T-helper 1 cell treated with Interleukin-12 subunit alpha and Interleukin-12 subunit beta and Interleukin-4 antibody, amounts not matched to agents 30 ng/mL and 1 ng/mL, for 36 hours (primary cell): ENCODE data around the gene SEL1L2. TPM values are rescaled to one million over a fixed set of nuclear protein-coding genes. Genes with fewer than 3 reads are reported as not detected.

Experiments used
- intact Hi-C: fragments of 100-400 bp; cut with micrococcal nuclease; formaldehyde crosslinking; loops from one replicate; pipeline ENCODE4 v1.15.1; 2024
- total RNA-seq: library from RNA; stranded (reverse); gene quantifications from 2 replicates; pipeline ENCODE4 v1.2.3, GENCODE V29; 2022

SEL1L2 gene
- total RNA-seq, 1 donor from 2014 or later: not detected

DNA sequence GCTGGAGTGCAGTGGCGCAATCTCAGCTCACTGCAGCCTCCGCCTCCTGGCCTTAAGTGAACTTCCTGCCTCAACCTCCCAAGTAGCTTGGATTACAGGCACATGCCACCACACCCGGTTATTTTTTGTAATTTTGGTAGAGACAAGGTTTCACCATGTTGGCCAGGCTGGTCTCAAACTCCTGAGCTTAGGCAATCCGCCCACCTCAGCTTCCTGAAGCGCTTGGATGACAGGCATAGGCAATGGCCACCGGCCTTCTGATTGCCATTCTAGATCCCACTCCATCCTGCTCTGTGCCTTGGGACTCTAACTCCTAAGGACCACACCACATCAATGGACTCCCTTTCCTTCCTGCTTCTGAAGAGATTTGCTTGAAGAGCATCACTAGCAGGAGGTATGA lies 60.6 kb downstream of the SEL1L2 start:
- intact Hi-C loops: no loop called here

DNA sequence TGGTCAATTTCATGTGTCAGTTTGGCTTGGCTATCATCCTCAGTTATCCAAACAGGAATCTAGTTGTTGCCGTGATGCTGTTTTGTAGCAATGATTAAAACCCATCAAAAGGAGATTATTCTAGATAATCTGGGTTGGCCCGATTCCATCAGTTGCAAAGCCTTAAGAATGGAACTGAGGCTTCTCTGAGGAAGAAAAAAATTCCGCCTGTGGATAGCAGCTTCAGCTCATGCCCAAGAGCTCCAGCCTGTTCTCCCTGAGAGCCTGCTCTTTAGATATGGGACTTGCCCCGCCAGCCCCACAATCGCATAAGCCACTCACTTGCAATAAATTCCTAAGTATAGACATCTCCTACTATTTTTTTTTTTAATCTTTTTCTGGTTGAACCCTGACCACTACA lies 61.5 kb downstream of the SEL1L2 start:
- intact Hi-C loops: no loop called here

DNA sequence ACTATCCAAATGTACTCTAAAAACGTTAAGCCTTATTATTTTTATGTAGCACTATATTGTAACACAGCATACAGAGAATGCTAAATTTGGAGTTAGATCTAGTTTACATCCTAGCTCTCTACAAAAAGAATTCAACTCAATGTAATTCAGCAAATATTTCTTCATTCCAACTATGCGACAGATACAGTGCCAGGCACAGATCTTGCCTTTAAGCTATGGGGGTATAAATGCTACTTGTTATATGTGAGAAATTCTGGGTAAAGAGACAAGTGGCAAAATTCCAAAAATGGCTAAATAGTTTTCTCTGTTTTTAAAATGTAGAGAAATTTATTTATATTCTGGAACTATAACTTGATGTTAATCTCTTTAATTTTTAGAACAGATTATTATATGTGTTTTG lies 63.2 kb downstream of the SEL1L2 start:
- intact Hi-C loops: no loop called here

DNA sequence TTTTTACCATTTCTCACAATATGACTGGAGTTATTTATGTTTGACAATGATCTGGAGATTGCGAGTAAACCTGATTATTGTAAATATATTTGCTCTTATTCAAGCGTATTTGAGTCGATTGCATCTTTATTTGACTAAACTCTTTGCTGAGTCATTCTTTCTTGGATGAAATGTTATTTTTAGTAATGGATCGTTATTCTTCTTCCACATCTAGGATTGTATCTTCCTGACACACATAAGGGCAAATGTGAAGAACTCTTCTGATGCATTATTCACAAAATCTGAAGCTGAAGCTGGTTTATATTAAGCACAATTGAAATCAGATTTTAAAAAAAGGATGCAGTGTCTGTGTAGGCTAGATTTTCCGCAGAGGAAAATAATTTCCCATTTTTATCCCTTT lies 68.2 kb downstream of the SEL1L2 start:
- intact Hi-C loops: no loop called here

DNA sequence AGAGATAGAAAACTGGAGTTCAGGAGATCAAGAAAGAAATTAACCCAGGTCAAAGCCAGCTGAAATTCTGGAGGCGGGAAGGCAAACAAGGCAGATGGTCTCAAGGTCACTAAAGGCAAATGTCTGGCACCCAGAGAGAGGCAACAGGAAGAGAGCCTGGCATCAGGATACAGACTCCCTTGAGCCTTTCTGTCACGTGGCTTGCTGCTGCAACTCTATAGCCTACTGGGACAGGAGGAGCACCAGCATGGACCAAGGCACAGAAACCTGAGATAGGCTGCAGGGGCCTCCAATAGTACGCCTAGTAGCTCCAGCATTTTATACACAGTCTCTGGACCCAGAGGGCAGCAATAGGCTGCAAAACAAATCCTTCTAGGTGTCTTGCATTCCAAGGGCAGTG lies 75.1 kb downstream of the SEL1L2 start:
- intact Hi-C loops: no loop called here

DNA sequence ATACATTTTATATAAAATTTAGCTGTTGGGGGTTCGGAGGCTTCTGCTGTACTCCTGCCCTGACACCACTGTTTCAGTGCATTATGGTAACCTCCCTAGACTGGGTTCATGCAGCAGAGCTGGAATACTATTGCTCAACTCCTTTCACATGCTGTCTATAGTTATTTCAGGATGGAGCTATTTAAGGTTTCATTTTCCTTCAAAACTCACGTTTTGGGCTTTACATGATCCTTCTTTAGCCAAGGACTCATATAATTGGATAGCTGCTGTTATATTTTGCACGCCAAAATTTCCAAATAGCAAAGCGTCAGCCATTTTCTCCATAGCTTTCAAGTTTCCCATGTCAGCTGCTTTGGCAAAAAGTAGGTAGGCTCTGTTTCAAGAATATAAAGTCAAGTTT lies 76.8 kb downstream of the SEL1L2 start:
- intact Hi-C loops: no loop called here

DNA sequence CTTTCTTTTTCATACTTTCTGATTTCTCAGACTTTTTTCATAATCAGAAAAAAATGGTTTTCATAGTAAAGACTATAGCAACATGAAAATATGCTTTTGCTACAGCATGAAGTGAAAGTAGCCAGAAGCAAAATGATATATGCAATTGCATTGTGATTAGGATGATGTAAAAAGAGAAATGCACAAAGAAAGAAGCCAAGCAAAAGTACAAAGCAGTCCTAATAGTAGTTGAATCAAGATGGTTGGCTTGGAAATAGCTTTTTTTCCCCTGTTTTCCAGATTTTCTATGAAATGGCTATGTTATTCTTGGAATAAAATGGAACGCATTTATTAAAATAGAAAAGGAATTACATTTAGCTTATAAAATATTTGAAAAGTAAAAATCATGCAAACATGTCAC lies 77.3 kb downstream of the SEL1L2 start:
- intact Hi-C loops: no loop called here

DNA sequence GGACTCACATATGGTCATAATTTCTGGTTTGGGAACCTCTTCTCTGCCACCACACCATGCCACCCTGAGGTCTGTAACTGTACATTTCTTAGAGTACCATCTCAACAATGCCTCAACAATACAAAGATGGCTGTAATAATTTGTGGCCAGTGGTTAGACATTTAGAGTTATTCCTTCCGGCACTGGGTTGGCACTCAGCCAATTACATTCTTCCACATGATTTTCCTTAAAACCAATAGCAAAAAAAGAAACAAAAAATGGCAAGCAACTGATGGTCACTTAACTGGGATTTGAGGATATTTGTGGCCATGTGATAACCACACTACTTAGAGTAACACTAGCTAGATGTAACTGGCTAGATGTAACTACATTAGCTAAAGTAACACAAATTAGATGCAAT lies 79.9 kb downstream of the SEL1L2 start:
- intact Hi-C loops: no loop called here

DNA sequence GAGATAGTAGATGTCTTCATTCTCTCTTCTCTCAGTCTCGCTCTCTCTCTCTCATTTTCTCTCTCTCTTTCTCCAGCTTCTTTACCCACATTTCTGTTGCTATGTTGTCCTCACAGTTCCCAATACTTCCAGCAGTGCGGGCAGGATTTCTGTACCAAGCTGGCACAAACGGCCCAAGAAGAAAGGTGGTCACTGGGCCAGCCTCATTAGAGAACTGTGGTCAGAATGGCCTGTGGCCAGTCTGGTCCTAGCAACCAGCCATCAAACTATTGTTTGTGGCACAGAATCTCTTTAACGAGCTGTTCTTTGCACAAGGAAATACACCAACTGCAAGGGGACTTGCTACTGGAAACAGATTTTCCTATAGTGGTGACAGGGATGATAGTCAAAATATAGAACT lies 81.3 kb downstream of the SEL1L2 start:
- intact Hi-C loops: no loop called here

DNA sequence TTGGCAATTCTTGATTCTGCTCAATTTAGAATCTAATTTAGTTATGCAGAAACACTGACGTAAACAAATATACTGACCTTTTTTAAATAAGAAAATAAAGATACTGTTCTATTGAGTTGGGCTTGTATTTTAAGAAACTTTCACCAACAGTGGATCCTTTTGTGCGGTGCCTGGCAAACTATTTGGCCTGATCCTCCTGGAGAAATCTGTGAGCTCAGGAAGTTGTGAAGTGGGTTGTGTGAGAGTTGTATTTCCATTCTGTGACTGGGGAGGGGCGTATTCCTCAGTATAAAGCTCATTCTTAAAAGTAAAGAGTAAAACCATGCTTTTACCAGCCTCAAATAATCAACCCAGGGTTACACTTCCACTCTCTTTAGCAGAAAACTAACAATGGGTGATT lies 85.6 kb downstream of the SEL1L2 start:
- intact Hi-C loops: no loop called here

DNA sequence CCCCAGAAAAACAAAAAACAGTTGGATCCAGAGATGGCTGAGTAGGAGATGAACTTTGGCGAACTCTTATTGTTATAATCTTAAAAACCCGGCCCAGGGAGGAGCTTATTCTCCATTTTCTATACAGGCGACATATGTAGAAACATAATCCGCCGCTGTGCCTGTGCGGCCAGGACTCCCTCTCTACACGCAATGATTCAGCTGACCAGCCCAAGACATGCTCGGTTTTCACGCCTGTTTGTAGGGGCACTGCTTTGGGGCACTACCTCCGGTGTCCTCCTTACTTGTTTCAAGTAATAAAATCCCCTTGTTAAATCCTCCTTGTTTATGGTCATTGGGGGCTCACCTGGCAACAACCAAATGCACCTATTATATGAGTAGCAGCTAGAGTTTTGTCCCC lies 89.9 kb downstream of the SEL1L2 start:
- intact Hi-C loops: no loop called here

DNA sequence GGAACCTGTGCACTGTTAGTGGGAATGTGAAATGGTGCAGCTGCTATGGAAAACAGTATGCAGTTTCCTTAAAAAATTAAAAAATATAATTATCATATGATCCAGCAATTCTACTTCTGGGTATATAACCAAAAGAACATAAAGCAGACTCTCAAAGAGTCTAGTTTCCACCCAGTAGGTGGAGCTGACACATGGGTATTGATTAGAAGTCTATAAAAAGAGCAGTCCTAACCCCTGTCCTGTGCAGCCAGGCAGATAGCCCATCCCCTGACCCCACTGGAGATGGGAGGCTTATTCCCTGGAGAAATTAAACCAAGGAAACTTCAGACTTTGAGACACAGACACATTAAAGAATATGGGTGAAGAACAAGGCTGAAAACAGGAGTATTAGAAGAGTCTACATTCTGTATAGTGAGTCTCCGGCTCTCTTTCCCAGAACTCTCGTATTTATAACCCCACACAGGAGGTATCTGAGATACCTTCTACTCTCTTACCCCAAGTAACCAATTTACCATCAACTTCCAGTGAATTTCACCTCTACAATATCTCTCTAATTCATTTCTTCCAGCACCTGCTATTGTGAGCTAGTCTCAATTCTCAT lies 92.3 kb downstream of the SEL1L2 start:
- intact Hi-C loops: no loop called here

DNA sequence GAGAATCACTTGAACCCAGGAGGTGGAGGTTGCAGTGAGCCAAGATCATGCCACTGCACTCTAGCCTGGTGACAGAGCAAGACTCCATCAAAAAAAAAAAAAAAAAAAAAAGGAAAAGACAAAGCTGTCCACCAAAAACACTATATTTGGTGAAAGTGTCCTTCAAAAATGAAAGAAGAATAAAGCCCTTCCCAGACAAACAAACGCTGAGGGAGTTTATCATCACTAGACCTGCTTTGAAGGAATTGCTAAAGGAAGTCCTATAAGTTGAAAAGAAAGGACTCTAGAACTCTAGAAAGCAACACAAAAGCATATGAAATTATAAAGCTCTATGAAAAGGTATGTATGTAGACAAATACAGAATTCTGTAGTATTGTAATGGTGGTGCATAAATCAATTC lies 98.8 kb downstream of the SEL1L2 start:
- intact Hi-C loops: no loop called here

DNA sequence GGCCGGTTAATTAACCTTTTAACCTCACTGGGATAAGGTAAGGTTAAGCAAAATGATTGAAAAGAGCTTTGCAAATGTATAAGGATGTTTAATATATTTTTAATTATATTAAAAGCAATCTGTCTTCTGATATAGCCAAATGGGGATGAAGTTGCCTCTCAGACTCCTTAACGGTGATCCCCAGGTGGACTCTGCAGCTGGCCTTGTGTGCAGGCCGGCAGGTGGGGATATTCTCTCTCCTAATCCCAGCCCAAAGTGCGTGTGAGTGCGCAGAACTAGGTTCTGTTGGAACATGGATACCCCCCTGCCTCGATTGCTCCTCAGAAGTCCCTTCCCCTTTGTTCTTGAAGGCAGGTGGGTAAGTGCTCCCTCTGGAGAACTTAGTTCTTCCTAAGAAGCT lies 105.6 kb downstream of the SEL1L2 start:
- intact Hi-C loops: no loop called here

DNA sequence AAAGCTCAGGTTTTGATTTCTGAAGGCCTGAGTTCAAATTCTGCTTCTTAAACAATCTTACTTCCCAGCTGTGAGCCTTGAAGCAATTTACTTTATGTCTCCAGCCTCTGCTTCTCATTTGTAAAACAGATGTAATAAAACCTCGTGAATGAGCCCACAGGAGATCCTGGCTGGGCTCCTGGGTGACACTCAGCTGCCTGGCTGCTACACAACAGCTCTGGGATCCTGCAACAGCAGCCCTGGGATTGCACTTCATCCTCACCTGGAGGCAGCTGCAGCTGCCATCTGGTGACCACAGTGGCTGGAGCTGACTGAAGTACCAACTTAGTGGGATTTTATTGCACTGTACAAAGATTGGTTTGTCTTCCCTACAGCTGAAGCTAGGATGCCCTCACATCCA lies 107.0 kb downstream of the SEL1L2 start:
- intact Hi-C loops: no loop called here

DNA sequence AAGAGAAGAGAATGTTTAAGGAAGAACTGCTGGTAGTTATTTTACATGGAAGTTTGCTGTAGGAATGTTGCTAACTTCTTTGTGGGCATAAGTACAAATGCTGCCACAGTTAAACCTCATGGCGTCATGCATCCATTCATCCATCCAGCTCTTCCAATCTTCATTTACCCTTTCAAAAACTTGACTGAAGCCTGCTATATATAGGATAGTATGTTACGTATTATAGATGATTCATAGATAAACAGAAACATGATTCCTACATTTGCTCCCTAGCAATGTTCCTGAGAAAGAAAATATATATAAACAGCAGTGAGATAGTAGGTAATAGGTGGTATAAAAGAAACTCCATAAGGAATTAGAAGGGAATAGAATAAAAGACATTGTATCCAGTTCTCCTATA lies 111.8 kb downstream of the SEL1L2 start:
- intact Hi-C loops: no loop called here

DNA sequence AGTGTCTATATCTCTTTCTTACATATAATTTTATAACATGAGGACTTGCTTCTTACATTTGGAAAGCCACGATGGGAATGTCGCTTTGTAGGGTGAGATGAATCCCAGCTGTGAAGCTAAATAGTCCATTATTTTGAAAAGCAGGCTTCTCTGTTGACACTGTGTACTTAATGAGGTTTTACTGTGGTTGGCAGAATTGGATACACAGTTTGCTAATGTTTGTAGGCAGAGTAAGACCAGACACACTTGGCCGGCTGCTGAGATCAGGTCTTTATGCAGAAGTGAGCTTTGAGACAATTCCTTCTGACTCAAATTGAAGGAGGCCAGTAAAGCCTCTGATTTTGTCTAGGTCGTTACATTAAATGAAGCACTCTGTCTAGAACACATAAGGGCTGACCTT lies 112.6 kb downstream of the SEL1L2 start:
- intact Hi-C loops: no loop called here

DNA sequence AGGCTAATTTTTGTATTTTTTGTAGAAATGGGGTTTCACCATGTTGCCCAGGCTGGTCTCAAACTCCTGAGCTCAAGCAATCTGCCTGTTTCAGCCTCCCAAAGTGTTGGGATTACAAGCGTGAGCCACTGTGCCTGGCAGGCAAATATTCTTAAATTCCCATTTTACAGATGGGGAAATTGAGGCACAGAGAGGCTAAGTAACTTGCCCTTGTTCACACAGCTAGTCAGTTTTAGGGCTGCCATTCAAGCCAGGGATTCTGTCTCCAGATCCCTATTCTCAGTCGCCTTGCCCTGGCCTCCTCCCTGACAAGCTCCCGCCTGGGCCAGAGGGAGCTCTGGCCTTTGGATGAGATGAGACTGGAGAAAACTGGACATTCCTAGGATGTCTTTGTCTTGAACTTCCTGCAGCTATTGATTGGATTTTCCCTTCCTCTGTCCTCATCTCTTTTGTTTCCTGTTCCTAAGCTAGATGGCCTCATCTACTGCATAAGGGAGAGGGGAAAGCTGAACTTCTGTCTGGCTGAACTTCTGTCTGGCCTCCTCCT lies 115.1 kb downstream of the SEL1L2 start:
- intact Hi-C loops: no loop called here

DNA sequence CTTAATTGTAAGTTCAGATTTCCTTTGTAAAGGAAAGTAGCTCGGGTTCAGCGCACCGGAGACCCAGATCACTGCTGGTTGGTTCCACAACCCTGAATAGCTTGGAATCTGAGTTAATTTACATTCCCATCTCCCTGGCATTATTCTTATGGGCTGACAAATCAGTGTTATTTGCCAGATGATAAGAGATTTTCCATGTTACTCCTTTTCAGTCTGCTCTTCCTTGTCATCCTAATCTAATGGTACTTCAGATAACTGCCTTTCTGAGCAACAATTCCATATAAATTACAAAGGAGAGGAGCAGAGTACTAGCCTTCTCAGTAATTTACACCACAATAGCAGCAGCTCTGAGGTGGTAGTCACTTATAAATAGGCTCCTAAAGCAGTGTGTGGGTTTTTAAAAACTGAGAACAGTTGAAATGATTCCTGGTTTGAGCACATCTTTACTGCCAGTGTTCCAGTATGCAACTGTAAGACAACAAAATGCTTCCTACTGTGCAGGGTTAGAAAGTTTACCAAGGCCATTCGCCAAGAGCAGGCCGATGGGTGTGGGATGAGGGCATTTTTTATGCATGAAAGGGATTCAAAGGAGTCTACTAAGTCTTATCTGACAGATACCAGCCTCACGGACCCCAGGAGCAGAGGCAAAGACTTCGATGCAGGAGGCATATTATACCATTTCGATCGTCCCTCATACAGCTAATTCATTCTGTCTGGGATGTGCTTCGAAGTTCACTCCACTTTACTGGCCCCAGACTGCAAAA lies 115.8 kb downstream of the SEL1L2 start:
- intact Hi-C loops: no loop called here

DNA sequence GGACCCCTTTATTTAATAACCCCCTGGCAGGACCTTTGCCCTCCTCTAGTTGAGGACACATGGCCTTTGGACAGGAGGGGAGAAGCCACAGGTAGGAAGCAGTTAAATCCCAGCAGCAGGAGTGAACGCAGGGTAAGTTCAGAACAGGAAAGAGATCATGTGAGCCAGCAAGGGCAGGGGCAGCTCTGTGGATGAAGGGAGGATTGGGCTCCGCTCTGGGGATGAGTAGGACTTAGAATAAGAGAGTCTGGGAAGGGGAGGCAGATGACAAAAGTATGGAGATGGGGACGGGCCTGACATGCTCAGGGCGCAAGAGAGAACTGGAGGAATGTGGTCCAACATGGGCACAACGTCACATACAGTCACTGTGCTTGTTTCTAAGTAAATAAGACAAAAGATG lies 116.6 kb downstream of the SEL1L2 start:
- intact Hi-C loops: no loop called here

DNA sequence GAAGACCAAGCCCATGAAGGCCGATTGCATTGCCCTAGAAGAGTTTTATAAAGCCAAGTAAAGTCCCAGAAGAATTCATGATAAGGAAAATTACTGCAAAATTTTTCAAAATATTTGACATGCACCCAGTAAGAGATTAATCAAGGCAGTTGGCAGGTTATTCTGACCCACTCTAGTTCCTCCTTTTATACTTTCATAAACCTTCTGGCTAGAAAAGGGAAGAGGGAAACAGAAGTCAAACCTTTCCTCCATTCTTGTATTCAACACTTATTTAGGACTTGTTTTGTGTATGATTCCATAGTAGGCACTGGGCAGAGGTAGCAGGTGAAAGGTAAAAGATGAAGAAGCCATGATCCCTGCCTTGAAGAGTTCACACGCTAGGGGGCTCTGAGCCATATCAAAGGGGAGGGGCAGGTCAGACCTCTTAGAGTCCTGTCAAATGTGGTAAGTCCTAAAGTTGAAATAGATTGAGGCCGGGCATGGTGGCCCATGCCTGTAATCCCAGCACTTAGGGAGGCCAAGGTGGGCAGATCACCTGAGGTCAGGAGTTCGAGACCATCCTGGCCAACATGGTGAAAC lies 120.2 kb downstream of the SEL1L2 start:
- intact Hi-C loops: no loop called here

DNA sequence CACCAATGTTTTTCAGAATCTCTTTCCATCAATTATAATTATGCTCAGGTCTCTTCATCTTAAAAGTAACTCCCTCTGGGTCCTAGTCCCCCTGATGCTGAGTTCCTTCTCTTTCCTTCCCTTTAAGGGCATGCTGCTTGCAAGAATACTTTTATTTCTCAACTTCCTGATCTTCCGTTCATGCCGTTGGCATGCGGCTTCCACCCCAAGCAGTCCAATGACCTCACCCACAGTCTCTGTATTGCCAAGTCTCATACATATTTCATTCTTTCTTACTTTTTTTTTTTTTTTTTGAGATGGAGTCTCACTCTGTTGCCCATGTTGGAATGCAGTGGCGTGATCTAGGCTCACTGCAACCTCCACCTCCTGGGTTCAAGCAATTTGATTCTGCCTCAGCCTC lies 122.1 kb downstream of the SEL1L2 start:
- intact Hi-C loops: no loop called here
